CD14-positive monocyte (primary cell): ENCODE results near the gene ADIRF. TPM values are rescaled to one million over a fixed set of nuclear protein-coding genes. Genes with fewer than 3 reads are reported as not detected.

ENCODE experiments used
- DNase-seq, 3 donors: peaks; one replicate each; pipeline ENCODE4 v3.0.0-alpha.2; 2011 to 2022
- H2AFZ ChIP-seq: 2 replicates; pipeline ENCODE4 v1.6.0; 2012; ENCODE audit warnings: mild to moderate bottlenecking, low read depth, low read length, inconsistent platforms; ENCODE audit not compliant: insufficient read depth, poor library complexity, severe bottlenecking
- H3K27ac ChIP-seq, 2 donors: 1 replicate in 1 of 2; 2 replicates in 1 of 2; pipeline ENCODE4 v1.5.1; 2012 to 2013; ENCODE audit warnings: low read length in 2 of 2, control low read depth in 1 of 2, inconsistent platforms in 1 of 2, low read depth in 1 of 2, mild to moderate bottlenecking in 1 of 2
- H3K27me3 ChIP-seq, 2 donors: one replicate each; pipeline versions ENCODE4 v1.6.0 to v1.6.1; 2011 to 2013; ENCODE audit warnings: low read length in 2 of 2; ENCODE audit not compliant: control insufficient read depth in 2 of 2, insufficient read depth in 2 of 2
- H3K36me3 ChIP-seq, 2 donors: replicated peaks in 1 of 2; 1 replicate in 1 of 2; 2 replicates in 1 of 2; pipeline versions ENCODE4 v1.5.1 to v1.6.1; 2012 to 2013; ENCODE audit warnings: low read length in 2 of 2, control low read depth in 1 of 2, inconsistent platforms in 1 of 2, mild to moderate bottlenecking in 1 of 2; ENCODE audit not compliant: insufficient read depth in 2 of 2, control insufficient read depth in 1 of 2
- H3K4me1 ChIP-seq, 2 donors: 1 replicate in 1 of 2; 2 replicates in 1 of 2; pipeline versions ENCODE4 v1.5.1 to v1.6.1; 2012 to 2013; ENCODE audit warnings: low read length in 2 of 2, control low read depth in 1 of 2, inconsistent platforms in 1 of 2, mild to moderate bottlenecking in 1 of 2, moderate library complexity in 1 of 2; ENCODE audit not compliant: insufficient read depth in 2 of 2, control insufficient read depth in 1 of 2
- H3K4me2 ChIP-seq: replicated peaks from 2 replicates; pipeline ENCODE3; 2012; ENCODE audit warnings: low read length, moderate library complexity, mild to moderate bottlenecking; ENCODE audit not compliant: poor library complexity, severe bottlenecking; ENCODE audit errors: extremely low read depth
- H3K4me3 ChIP-seq, 3 experiments: fragments of 200-600 bp in 1 of 3; sonication (generic) in 1 of 3; replicated peaks in 1 of 3; 1 replicate in 2 of 3; 2 replicates in 1 of 3; pipeline ENCODE4 v1.5.1; 2011 to 2013; ENCODE audit warnings: low read length in 3 of 3, mild to moderate bottlenecking in 3 of 3, control low read depth in 2 of 3, low read depth in 2 of 3, inconsistent platforms in 1 of 3, moderate library complexity in 1 of 3
- H3K79me2 ChIP-seq: 2 replicates; pipeline ENCODE4 v1.6.0; 2012; ENCODE audit warnings: mild to moderate bottlenecking, control low read depth, inconsistent platforms, low read length, moderate library complexity; ENCODE audit not compliant: insufficient read depth
- H3K9ac ChIP-seq: 2 replicates; pipeline ENCODE4 v1.6.0; 2017; ENCODE audit warnings: low read length, mild to moderate bottlenecking; ENCODE audit not compliant: insufficient read depth, poor library complexity, severe bottlenecking
- H3K9me3 ChIP-seq, 2 donors: replicated peaks in 1 of 2; 1 replicate in 1 of 2; 2 replicates in 1 of 2; pipeline versions ENCODE4 v1.5.1 to v1.6.1; 2012 to 2013; ENCODE audit warnings: low read length in 2 of 2, control low read depth in 1 of 2; ENCODE audit not compliant: control insufficient read depth in 1 of 2, insufficient read depth in 1 of 2
- H4K20me1 ChIP-seq: 2 replicates; pipeline ENCODE4 v1.6.0; 2012; ENCODE audit warnings: mild to moderate bottlenecking, low read length, control low read depth, moderate library complexity; ENCODE audit not compliant: insufficient read depth
- H3K27ac Mint-ChIP-seq, 7 donors: one replicate each; pipeline ENCODE4 v1.8.0; 2020; ENCODE audit warnings: mild to moderate bottlenecking in 7 of 7, mixed read lengths in 7 of 7, moderate library complexity in 6 of 7, inconsistent platforms in 2 of 7
- H3K27me3 Mint-ChIP-seq, 3 donors: one replicate each; pipeline ENCODE4 v1.8.0; 2021 to 2022; ENCODE audit warnings: low read depth in 3 of 3, mild to moderate bottlenecking in 3 of 3, mixed read lengths in 3 of 3, moderate library complexity in 3 of 3, inconsistent platforms in 1 of 3
- H3K36me3 Mint-ChIP-seq, 2 donors: one replicate each; pipeline ENCODE4 v1.8.0; 2020; ENCODE audit warnings: mixed read lengths in 2 of 2, inconsistent platforms in 1 of 2, mild to moderate bottlenecking in 1 of 2
- H3K4me1 Mint-ChIP-seq: one replicate; pipeline ENCODE4 v1.8.0; 2020; ENCODE audit warnings: mild to moderate bottlenecking, mixed read lengths
- H3K4me3 Mint-ChIP-seq, 2 donors: one replicate each; pipeline ENCODE4 v1.8.0; 2020; ENCODE audit warnings: mild to moderate bottlenecking in 2 of 2, mixed read lengths in 2 of 2, moderate library complexity in 1 of 2
- H3K9me3 Mint-ChIP-seq, 7 donors: one replicate each; pipeline ENCODE4 v1.8.0; 2020 to 2022; ENCODE audit warnings: mixed read lengths in 7 of 7, mild to moderate bottlenecking in 6 of 7, moderate library complexity in 6 of 7, inconsistent platforms in 2 of 7
- CTCF ChIP-seq: fragments of 200-600 bp; IDR thresholded peaks from one replicate; pipeline ENCODE4 v1.8.0; 2022; ENCODE audit warnings: antibody characterized with exemption, mild to moderate bottlenecking
- WGBS: methylation state at CpG from one replicate; pipeline ENCODE4 v1.1.5; 2013; ENCODE audit warnings: missing lambda C conversion rate; ENCODE audit not compliant: insufficient coverage; 5-methylcytosine and 5-hydroxymethylcytosine counted together
- intact Hi-C, 2 donors: fragments of 100-400 bp; cut with micrococcal nuclease; formaldehyde crosslinking; loops; one replicate each; pipeline versions ENCODE4 v1.15.0 to v1.15.1; 2023
- polyA plus RNA-seq, 3 donors: library from polyadenylated mRNA; depleted of rRNA in 1 of 3; unstranded in 2 of 3; stranded (reverse) in 1 of 3; fragments of 300-500 nt in 2 of 3; fragments of >200 nt in 1 of 3; fragmentation: Illumina TruSeq in 2 of 3; gene quantifications; 1 replicate in 2 of 3; 2 replicates in 1 of 3; pipeline ENCODE4 v1.2.3, GENCODE V29; 2012 to 2021

The ADIRF gene
- polyA plus RNA-seq, 3 donors: 0.19 TPM; not detected in 2

- Histone ChIP-seq H2AFZ (no peak overlapping the region), H4K20me1 (no peaks in the 10 kb centered on the region), H3K4me1 (peaks cover 22 to 29% of the 10 kb centered on the region in 2 donors), H3K4me2 (no peak overlapping the region), H3K79me2 (no peaks in the 10 kb centered on the region), H3K9me3 (peaks cover 12 to 24% of the 10 kb centered on the region in 2 donors), H3K4me3 (no peak overlapping the region), H3K27ac (no peak overlapping the region), H3K9ac (no peak overlapping the region), H3K36me3 (no peaks in the 10 kb centered on the region), H3K27me3 (no peaks in the 10 kb centered on the region)
- peaks cover 19 to 33% (median 26%) of the 10 kb centered on the region in 7 donors for H3K9me3 Mint-ChIP-seq
- no peak for DNase-seq
- no peak overlapping the region for H3K4me3 Mint-ChIP-seq
- intact Hi-C loops: no loop called here
- 99% methylated on average over 10 of the region's 15 CpGs for WGBS
- peaks cover 24% of the 10 kb centered on the region for H3K4me1 Mint-ChIP-seq
- H3K36me3 Mint-ChIP-seq: peaks cover 0 to 6% of the 10 kb centered on the region in 2 donors
- no peak overlapping the region for H3K27ac Mint-ChIP-seq
- peaks cover 2 to 4% (median 4%) of the 10 kb centered on the region in 3 donors for H3K27me3 Mint-ChIP-seq
- TF ChIP-seq CTCF: no peak
Observed at GRCh38 chr10:86953747-86954680, 14.3 kb upstream of the ADIRF start.

- Histone ChIP-seq H3K4me2 (no peak overlapping the region), H3K27ac (no peak overlapping the region), H2AFZ (peak overlapping the region; percentile 15), H3K4me1 (peaks cover 28 to 38% of the 10 kb centered on the region in 2 donors), H3K27me3 (no peaks in the 10 kb centered on the region), H3K4me3 (no peak overlapping the region), H4K20me1 (no peaks in the 10 kb centered on the region), H3K36me3 (no peaks in the 10 kb centered on the region), H3K9me3 (peaks cover 12 to 24% of the 10 kb centered on the region in 2 donors), H3K9ac (no peak overlapping the region), H3K79me2 (no peaks in the 10 kb centered on the region)
- intact Hi-C loops: no loop called here
- Mint-ChIP-seq H3K27ac (no peak overlapping the region), H3K4me3 (no peak overlapping the region), H3K36me3 (peaks cover 0 to 6% of the 10 kb centered on the region in 2 donors), H3K27me3 (peaks cover 4 to 6% (median 5%) of the 10 kb centered on the region in 3 donors), H3K9me3 (peaks cover 19 to 33% (median 26%) of the 10 kb centered on the region in 7 donors), H3K4me1 (peaks cover 29% of the 10 kb centered on the region)
- 92% methylated on average over 13 of the region's 13 CpGs for WGBS
- DNase-seq: no peak
- TF ChIP-seq CTCF: no peak
Observed at GRCh38 chr10:86954681-86955500, 13.4 kb upstream of the ADIRF start.
